PFSK-1 (cell line): ENCODE measurements around the gene MTCH2.

Experiments
- POLR2AphosphoS5 ChIP-seq: IDR thresholded peaks from 2 replicates; pipeline ENCODE4 v1.6.1; 2012; ENCODE audit warnings: low read depth, mild to moderate bottlenecking, control low read depth, low read length, moderate library complexity
- REST ChIP-seq, 2 experiments: IDR thresholded peaks; 2 replicates each; pipeline versions ENCODE4 v1.6.1 to v1.8.0; 2011 to 2012; ENCODE audit warnings: low read depth in 2 of 2, low read length in 2 of 2, control low read depth in 1 of 2, inconsistent platforms in 1 of 2, mild to moderate bottlenecking in 1 of 2, moderate library complexity in 1 of 2; ENCODE audit not compliant: insufficient read depth in 1 of 2
- SIN3A ChIP-seq: IDR thresholded peaks from 2 replicates; pipeline ENCODE4 v1.6.1; 2012; ENCODE audit warnings: mild to moderate bottlenecking, low read length, moderate library complexity, borderline replicate concordance; ENCODE audit not compliant: insufficient read depth
- TAF1 ChIP-seq: IDR thresholded peaks from 2 replicates; pipeline ENCODE4 v1.6.1; 2012; ENCODE audit warnings: low read length, control low read depth, borderline replicate concordance; ENCODE audit not compliant: insufficient read depth

GRCh38 chr11:47642099-47642855, at the start of gene MTCH2:
- TF ChIP-seq REST (IDR thresholded peaks at IDR 0.05; ENCODE audit: insufficient read depth in 1 of 2, low read depth in 2 of 2, low read length in 2 of 2), result 0 out of 4 replicates have a peak, but pooled peaks of 1 of the 2 experiments have one; percentile 27
- peak; percentile 94 for TF ChIP-seq TAF1
- peak; percentile 82 for TF ChIP-seq POLR2AphosphoS5
- no peak for TF ChIP-seq SIN3A
